ENCODE results near the gene REEP1.

- no peak for TF ChIP-seq POLR2AphosphoS5 (IDR thresholded peaks at IDR 0.05; ENCODE audit: low read depth, low read length)
- TF ChIP-seq TAF1 (IDR thresholded peaks at IDR 0.05; ENCODE audit: low read depth, low read length), result no peak
- TF ChIP-seq POLR2A (IDR thresholded peaks at IDR 0.05; ENCODE audit: low read depth, low read length), result no peak
These were observed 134.7 kb downstream of the REEP1 start for GRCh38 chr2:86202702-86203101.
